NOMO-1 (cell line): Measurements from ENCODE around the gene MOGAT3.
A peak's percentile ranks its signal among the peaks of the same experiment; 100 is the strongest.
"Not testable (repeated sequence)": the region's sequence is repeated elsewhere in the genome, so short reads cannot be mapped to it uniquely, and the experiment has no call there.

Source experiments
- DNase-seq, 2 experiments: peaks; one replicate each; lab custom pipeline; 2025; ENCODE audit not compliant: unreplicated experiment in 2 of 2; lab: John Stamatoyannopoulos, UW

The MOGAT3 gene

DNA sequence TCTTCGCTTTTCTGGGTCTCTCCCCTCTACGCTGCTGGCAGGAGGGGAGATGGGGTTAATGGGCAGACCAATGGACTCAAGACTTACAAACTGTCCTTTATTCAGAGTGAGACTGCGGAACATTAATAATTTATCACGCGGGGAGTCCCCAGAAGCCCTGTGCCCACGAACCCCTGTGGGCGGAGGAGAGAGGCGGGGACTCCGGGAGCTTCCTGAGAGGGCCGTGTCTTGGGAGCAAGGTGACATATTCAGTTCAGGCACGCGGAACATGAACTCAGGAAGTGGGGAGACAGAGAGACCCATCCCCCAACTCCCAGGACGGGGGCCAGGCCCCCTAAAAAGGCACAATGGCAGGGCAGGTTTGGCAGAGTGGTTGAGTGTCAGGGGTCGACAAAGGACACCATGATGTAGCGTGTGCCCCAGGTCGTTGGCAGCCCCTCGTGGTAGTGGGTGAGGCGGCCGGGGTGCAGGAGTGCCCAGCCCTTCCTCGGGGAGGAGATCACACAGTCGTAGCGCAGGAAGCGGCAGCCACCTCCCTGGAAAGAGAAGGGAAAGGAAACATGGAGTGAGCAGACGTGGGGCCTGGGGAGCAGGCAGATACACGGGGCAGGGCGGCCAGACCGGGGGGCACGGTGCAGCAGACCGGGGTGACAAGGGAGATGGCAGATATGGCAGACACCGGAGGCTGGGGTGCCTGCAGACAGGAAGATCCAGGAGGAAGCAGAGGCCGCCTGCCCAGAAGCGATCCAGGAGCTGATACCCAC is 5.2 kb upstream of the MOGAT3 start:
- DNase-seq: no peak

DNA sequence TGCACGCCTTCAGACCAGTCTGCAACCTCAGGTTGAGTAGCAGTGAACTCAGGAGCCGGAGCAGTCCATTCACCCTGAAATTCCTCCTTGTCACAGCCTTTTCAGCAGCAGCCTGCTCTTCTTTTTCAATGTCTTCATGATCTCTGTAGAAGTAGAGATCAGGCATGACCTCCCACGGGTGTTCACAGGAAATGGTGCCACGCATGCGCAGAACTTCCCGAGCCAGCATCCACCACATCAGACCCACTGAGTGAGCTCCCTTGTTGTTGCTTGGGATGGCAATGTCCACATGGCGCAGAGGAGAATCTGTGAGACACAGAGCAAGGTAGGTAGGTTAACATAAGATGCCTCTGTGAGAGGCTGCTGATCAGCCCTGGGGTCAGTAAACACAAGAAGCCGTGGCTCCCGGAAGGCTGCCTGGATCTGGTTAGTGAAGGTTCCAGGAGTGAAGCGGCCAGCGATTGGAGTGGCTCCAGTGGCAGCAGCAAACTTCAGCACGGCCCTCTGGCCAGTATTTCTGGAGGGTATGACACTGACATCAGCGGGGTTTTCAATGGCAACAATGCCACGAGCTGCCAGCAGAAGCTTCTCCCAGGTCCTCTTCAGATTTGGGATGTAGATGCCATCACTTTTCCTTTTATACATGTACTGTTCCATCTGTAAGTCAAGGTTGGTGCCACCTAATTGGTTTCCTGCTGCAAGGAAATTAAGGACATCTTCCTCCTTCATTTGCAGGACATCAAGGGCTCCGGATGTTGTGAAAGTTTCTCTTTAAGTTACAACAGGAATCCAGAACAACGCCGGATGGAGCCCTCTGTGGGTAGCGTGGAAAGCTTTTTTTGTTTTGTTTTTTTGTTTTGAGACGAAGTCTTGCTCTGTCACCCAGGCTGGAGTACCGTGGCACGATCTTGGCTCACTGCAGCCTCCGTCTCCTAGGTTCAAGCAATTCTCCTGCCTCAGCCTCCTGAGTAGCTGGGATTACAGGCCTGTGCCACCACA is 3.2 kb upstream of the MOGAT3 start:
- peak; percentile 81 to 93 for DNase-seq

DNA sequence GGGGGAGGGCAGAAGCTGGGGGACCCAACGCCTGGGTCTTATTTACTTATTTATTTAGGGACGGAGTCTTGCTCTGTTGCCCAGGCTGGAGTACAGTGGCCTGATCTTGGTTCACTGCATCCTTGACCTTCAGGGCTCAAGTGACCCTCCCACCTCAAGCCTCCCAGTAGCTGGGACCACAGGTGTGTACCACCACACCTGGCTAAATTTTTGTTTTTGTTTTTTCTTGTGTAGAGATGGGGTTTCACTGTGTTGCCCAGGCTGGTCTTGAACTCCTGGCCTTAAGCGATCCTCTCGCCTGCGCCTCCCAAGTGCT is 1.7 kb upstream of the MOGAT3 start:
- no peak for DNase-seq

DNA sequence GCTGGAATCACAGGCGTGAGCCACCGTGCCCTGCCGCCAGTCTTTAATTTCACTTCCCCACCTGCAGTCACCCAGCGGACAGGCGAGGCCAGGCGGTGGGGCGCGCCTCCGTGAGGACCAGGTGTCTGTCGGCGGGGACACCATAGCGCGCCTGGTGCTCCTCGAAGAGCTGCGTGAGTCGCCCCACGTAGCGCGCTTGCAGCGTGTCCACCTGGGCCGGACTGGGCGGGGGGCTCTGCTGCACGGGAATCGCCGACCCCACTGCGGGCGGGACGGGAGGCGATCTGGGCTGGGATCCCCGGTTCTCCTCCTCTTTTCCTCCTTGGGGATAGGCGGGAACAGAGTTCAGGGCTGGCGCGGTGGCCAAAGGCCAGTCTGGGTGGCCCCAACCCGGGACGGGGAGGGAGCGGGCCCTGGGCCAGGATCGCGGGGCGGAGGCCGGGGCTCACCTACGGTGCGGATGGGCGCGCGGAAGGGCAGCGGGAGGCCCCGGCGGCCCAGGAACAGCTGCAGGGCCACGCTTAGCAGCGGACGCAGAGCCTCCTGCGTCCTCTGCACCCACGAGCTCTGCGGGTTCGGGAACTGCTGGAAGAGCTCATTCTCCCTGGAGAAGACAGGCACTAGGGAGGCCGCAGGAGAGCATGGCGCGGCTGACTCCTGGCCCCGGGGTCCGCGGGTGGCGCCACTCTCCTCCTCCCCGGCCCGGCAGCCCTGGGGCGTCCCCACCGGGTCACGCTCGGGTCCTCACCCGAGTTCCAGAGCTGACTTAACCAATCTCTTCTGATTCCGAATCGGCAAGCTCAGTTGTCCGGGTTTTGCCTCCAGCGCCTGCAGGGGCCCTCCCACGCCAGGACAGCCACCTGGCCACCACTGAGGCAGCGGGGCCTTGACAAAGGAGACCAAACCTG is 1.1 kb upstream of the MOGAT3 start:
- no peak for DNase-seq

DNA sequence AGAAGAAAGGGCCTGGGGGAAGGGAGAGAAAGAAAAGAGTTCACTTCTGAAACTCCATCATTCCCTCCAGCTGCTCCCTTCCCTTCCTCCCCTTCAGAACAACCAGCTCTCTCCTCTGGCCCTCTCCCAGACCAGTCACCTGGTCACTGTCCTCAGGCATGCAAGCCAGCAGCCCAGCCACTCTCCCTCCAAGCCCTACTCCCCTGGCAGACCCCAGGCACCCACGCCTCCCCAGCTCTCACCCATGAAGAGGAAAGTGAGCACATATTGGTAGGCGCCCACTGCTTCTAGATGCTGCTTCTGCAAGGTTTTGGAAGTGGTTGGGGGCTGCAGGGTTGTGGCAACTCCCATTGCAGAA is 353 bp downstream of the MOGAT3 start:
- DNase-seq: no peak

DNA sequence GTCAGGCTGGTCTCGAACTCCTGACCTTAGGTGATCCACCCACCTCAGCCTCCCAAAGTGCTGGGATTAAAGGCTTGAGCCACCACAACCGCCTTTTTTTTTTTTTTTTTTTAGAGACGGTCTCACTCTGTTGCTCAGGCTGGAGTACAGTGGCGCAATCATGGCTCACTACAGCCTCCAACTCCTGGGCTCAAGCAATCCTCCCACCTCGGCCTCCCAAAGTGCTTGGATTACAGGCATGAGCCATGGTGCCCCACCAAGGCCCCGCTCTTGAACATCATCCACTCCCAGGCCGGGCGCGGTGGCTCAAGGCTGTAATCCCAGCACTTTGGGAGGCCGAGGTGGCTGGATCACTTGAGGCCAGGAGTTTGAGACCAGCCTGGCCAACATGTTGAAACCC is 1.3 kb downstream of the MOGAT3 start:
- not testable (repeated sequence) for DNase-seq

DNA sequence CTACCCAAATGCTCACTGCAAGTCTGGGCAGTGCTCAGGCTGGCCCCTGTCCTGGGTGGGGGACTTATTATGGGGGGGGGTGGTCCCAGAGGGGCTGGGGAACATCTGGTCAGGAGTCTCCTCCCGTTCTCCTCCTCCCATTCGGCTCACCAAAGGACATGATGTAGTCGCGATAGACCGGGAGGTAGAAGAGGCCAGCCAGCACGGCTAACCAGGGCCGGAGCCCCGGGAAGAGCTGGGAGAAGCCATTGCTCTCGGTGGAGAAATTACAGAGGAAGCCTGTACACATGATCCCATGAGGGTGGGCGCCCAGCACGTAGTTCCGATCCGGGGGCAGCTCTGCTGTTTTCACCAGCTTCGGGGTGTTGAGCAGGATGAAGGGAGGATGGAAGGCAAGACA is 2.4 kb downstream of the MOGAT3 start:
- DNase-seq: no peak

DNA sequence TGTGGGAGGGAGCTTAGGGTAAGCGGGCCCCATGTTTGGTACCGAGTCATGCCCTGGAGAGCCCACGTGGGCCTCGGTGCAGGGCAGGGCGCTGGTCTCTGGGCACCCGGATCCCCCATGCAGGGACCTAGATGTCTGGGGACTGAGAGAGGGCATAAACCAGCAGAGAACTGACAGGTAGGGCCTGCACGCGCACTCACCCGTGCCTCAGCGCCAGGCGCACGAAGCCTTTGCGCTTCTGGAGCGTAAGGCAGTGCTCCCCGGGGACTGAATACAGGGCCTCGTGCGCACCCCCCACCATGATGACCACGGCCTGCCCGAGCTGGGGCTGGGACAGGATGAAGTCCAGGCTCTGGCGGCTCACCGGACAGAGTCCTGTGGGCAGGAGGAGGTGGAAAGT is 2.8 kb downstream of the MOGAT3 start:
- no peak for DNase-seq

DNA sequence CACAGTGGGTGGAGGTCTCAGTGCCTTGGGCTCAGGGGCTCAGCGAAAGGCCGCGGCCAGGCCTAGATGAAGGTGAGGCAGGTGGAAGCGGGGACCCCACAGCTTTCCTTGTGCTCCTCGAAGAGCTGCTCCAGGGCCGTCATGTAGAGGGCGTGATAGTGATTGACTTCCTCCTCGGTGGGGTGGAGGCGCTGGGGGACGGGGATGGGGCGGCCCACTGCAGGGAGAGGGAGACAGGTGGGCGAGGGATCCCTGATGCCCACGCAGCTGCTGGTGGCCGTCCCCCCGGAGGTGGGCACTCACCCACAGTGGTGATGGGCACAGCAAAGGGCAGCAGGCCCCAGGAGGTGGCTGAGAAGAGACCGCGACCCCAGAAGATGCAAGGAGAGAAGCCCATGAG is 5.0 kb downstream of the MOGAT3 start:
- no peak for DNase-seq

DNA sequence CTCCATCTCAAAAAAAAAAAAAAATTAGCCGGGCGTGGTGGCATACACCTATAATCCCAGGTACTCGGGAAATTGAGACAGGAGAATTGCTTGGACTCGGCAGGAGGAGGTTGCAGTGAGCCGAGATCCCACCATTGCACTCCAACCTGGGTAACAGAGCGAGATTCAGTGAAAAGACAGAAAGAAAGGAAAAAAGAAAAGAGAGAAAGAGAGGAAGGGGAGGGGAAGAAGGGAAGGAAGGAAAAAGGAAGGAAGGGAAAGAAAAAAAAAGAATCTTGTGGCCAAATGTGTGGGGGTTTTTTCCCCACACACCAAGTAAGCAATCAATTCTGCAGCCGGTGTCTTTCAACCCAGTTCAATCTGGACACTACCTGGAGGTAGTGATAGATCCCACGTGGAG is 11.7 kb downstream of the MOGAT3 start:
- no peak for DNase-seq

DNA sequence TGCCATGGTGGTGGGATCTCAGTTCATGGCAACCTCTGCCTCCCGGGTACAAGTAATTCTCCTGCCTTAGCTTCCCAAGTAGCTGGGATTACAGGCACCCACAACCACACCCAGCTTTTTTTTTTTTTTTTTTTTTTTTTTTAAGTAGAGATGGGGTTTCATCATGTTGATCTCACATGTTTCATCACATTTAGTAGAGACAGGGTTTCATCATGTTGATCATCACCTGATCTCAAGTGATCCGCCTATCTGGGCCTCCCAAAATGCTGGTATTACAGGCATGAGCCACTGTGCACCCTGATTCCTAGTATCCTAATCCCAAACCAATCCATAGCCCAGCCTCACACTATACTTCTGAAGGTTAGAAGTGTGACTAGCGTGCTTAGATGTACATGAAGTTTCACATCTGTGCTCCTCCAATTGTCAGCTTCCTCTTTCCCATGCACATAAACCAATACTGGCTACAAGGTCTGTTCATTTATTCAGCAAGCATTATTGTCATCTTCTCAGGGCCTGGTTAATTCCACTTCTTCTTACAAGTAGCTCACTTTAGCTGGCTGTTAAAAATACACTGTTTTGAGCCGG is 13.9 kb downstream of the MOGAT3 start:
- peak; percentile 77 to 98 for DNase-seq

DNA sequence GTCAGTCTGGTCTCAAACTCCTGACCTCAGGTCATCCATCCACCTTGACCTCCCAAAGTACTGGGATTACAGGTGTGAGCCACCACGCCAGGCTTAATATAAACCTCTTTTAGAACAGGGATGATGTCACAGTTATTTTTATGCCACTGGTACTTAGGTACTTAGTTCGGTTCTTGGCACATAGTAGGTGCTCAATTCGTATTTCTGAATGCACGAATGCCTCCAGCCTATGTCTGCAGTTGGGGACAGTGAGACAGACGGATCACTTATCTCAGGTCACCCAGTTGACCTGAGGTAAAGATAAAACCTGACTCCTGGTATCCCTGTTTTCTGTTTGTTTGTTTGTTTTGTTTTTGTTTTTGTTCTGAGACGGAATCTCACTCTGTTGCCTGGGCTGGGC is 14.6 kb downstream of the MOGAT3 start:
- no peak for DNase-seq

DNA sequence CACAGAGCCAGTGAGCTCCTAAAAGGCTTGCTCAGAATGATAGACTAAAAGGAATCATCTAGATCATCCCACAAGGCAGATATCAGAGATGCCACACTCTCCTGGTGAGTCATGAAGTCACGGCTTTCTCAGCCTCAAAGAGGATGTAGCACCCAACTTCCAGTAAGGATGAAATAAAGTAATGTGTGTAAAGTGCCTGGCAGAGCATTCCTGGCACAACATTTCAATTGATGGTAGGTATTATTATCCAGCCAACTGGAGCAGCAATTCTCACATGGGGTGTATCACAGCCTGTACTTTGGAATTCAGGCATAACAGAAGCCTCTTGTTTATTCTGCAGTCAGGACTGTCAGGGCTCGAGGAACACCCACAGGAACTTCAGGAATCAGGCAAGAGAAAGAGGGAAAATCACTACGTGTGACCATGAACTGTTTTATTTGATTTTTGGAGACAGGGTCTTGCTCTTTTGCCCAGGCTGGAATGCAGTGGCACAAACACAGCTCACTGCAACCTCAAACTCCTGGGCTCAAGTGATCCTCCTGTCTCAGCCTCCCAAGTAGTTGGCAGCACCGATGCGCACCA is 15.5 kb downstream of the MOGAT3 start:
- DNase-seq: no peak

DNA sequence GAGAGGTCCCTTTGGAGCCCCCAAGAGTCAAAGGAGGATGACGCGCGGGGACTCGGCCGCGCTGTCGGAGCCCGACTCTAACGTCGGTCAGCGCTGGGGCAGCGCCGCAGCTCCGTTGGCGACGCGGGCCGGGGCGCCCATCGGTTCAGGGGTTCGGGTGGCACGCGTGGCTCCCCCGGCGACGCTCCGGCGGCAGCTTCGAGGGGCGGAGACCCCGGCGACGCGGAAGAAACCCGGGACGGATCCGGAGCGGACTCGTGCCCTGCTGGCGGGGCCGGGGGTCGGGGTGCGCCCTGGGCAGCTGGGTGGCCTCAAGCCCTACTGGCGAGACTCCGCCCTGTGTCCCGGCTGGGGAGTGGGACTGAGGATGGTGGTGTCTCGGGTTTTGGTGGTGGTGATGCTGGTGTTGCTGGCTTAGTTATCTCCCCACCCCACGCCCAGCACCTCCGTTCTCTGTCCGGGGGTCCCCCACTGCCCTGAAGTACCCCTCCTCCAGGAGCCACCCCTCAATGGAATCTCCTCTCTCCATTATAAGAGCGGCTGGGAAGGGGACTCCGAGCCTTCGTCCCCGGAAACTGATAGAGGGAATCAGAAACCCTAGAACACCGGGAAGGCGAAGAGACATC is 20.6 kb downstream of the MOGAT3 start, which contains the start of gene NAT16:
TSS of gene NAT16 (minus strand) at position 164 of the 626 bp plus-strand sequence. CDS start 5,486 bp downstream, outside the sequence.
- DNase-seq: no peak

DNA sequence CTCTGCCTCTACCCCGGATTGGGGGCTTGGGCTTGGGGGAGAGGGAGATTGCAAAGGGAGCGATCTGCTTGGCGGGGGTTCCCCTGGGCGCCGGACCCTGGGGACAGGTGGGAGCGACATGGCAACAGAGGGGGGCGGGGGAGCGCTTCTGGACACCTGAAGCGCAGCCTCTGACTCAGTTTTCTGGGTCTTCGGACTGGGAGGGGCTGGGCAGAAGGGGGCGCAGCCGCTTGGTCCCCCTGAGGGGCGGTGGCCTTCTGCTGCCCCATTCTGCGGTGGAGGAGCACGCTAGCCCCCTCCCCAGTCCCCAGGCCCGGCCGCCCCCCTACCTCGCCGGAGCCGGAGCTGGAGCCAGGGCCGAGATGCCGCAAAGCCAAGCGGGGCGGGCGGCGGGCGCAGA is 21.1 kb downstream of the MOGAT3 start:
- no peak for DNase-seq

DNA sequence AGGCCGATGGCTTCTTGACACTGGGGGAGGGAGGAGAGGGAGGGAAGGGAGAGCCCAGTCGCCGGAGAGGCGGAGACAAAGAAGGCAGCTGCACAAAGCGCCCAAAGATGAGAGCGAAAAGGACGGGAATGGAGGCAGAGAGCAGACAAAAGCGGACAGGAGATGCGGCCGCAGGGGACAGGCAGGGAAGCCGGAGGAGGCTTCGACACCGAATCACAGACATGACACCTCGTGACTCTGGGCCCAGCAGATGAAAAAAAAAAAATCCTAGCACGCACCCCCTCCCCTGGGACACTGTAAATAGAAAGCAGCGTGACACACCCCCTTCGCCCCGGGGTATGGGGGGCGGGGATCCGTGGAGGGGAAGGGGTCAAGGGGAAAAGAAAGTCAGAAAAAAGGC is 21.7 kb downstream of the MOGAT3 start:
- no peak for DNase-seq

DNA sequence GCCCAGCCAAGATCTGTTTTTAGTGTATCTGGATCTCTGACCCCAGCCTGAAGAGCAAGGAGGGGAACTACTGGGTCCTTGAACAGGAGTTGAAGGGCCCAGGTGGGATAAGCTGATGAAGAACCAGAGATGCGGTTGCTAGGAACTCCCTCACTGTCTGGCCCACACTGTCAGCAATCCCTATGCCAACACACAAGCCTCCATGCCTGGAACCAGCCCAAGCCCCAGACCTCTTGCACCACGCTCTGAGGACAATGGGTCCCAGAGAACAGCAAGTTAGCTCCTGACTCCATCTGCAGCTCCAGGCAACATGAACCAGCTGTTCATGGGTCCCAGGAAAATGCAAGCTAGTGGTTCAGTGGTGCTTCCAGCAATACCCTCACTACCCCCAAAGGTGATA is 23.2 kb downstream of the MOGAT3 start:
- no peak for DNase-seq

DNA sequence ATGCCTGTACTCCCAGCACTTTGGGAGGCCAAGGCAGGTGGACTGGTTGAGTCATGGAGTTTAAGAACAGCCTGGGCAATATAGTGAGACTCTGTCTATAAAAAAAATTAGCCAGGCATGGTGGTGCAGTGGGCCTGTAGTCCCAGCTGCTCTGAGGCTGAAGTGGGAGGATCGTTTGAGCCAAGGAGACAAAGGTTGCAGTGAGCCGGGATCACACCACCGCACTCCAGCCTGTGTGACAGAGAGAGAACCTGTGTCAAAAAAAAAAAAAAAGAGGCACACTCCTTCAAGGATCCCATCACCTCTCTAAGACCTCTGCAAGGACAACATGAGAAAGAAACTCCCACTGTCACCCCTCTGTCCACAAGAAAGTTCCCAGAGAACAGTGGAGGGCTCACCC is 25.2 kb downstream of the MOGAT3 start:
- no peak for DNase-seq

DNA sequence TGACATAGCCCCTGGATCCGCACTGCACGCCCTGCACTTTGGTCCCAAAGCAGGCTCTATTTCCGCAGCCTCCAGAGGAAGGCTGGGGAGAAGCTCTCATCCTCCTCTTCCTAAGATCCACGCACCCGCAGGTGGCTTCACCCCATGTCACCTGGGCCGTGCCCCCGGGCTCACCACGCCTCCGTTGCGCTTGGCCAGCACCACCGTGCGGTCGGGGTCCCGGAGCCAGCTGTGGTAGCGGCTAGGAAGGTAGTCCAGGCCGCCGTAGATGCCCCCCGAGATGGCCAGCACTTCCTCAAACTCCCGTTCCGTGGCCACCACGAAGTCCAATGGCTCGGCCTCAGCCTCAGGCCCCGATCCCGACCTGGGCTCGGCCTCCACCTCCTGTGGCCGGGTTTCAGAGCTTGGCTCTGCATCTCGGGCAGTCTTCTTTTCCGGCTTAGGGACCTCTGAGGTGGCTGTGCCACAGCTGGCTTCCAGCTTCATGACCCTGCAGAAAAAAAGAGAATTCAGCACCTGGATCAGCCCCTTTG is 26.4 kb downstream of the MOGAT3 start:
- DNase-seq: no peak
